ENCODE data around the gene GRP. TPM values are rescaled to one million over a fixed set of nuclear protein-coding genes. Genes with fewer than 3 reads are reported as not detected.

GRP gene
- total RNA-seq, 5 donors from 2014 or later (not counting 1 experiment from before 2014, with no cell fraction given) = not detected

- whole genome bisulfite sequencing (ENCODE audit: insufficient coverage) = no CpG with 5 or more reads among the region's 1 CpG
- POLR2A ChIA-PET = interaction anchor here in 1 of 2 donors (0.6 kb wide), 1 partner anchor 63 kb away, joined by 3 read pairs; no protein-coding TSS in a partner anchor
These were observed 30.2 kb upstream of the GRP start for GRCh38 chr18:59189746-59190145.

GRCh38 chr18:59196161-59196725, 23.7 kb upstream of the GRP start:
- Histone ChIP-seq H3K4me3 (ENCODE audit: control insufficient read depth in 1 of 2, extremely low read depth in 1 of 2, low read length in 1 of 2) (no peak overlapping the region), H3K4me1 (ENCODE audit: control insufficient read depth in 1 of 2, extremely low read depth in 1 of 2, insufficient read depth in 2 of 2, low read length in 2 of 2) (no peaks in the 10 kb centered on the region), H3K36me3 (ENCODE audit: control insufficient read depth in 2 of 2, extremely low read depth in 1 of 2, insufficient read depth in 1 of 2, low read length in 1 of 2) (no peaks in the 10 kb centered on the region), H3K9me3 (no peaks in the 10 kb centered on the region), H3K27me3 (replicated peaks in 1 of 2; ENCODE audit: control insufficient read depth in 2 of 2, extremely low read depth in 1 of 2, insufficient read depth in 2 of 2, low read length in 1 of 2) (peaks cover 0 to 16% of the 10 kb centered on the region in 2 experiments), H3K27ac (ENCODE audit: low read length) (no peak overlapping the region)
- Mint-ChIP-seq H3K9me3 (no peaks in the 10 kb centered on the region), H3K36me3 (no peaks in the 10 kb centered on the region), H3K27me3 (peaks cover 38% of the 10 kb centered on the region in 2 donors), H3K27ac (no peak overlapping the region), H3K4me3 (no peak overlapping the region), H3K4me1 (no peaks in the 10 kb centered on the region)
- DNase-seq (no peak), ATAC-seq (replicated peaks in 1 of 4) (no peak)
- ChIA-PET CTCF (no interaction called here), POLR2A (no interaction called here)
- WGBS (ENCODE audit: insufficient coverage) = 100% methylated on average over 2 of the region's 4 CpGs

More at GRCh38 chr18:59189746-59190145, 30.2 kb upstream of the GRP start:
- H3K27ac ChIP-seq (ENCODE audit: low read length) = no peak overlapping the region
- H3K27me3 ChIP-seq (replicated peaks in 1 of 2; ENCODE audit: control insufficient read depth in 2 of 2, extremely low read depth in 1 of 2, insufficient read depth in 2 of 2, low read length in 1 of 2) = peaks cover 0 to 4% of the 10 kb centered on the region in 2 experiments
- Mint-ChIP-seq H3K4me3 (no peak overlapping the region), H3K27ac (no peak overlapping the region), H3K27me3 (peaks cover 7 to 8% of the 10 kb centered on the region in 2 donors), H3K36me3 (no peaks in the 10 kb centered on the region), H3K9me3 (peaks cover 0 to 4% (median 0%) of the 10 kb centered on the region in 3 donors), H3K4me1 (no peaks in the 10 kb centered on the region)
- no peak for DNase-seq
- ATAC-seq (replicated peaks in 1 of 4) = no peak
- H3K36me3 ChIP-seq (ENCODE audit: control insufficient read depth in 2 of 2, extremely low read depth in 1 of 2, insufficient read depth in 1 of 2, low read length in 1 of 2) = no peaks in the 10 kb centered on the region
- H3K4me1 ChIP-seq (ENCODE audit: control insufficient read depth in 1 of 2, extremely low read depth in 1 of 2, insufficient read depth in 2 of 2, low read length in 2 of 2) = no peaks in the 10 kb centered on the region
- CTCF ChIA-PET = no interaction called here
- H3K9me3 ChIP-seq = no peaks in the 10 kb centered on the region
- H3K4me3 ChIP-seq (ENCODE audit: control insufficient read depth in 1 of 2, extremely low read depth in 1 of 2, low read length in 1 of 2) = no peak overlapping the region

- H3K27ac Mint-ChIP-seq = no peak overlapping the region
- DNase-seq = no peak
- no peaks in the 10 kb centered on the region for H3K9me3 Mint-ChIP-seq
- no peaks in the 10 kb centered on the region for H3K4me1 Mint-ChIP-seq
- no peak overlapping the region for H3K27ac ChIP-seq (ENCODE audit: low read length)
- ATAC-seq (replicated peaks in 1 of 4) = no peak
- ChIA-PET POLR2A (no interaction called here), CTCF (no interaction called here)
- peaks cover 0 to 16% of the 10 kb centered on the region in 2 experiments for H3K27me3 ChIP-seq (replicated peaks in 1 of 2; ENCODE audit: control insufficient read depth in 2 of 2, extremely low read depth in 1 of 2, insufficient read depth in 2 of 2, low read length in 1 of 2)
- WGBS (ENCODE audit: insufficient coverage) = 49% methylated on average over 2 of the region's 2 CpGs
- H3K4me3 Mint-ChIP-seq = no peak overlapping the region
- H3K36me3 ChIP-seq (ENCODE audit: control insufficient read depth in 2 of 2, extremely low read depth in 1 of 2, insufficient read depth in 1 of 2, low read length in 1 of 2) = no peaks in the 10 kb centered on the region
- H3K4me3 ChIP-seq (ENCODE audit: control insufficient read depth in 1 of 2, extremely low read depth in 1 of 2, low read length in 1 of 2) = no peak overlapping the region
- peaks cover 40 to 43% of the 10 kb centered on the region in 2 donors for H3K27me3 Mint-ChIP-seq
- no peaks in the 10 kb centered on the region for H3K4me1 ChIP-seq (ENCODE audit: control insufficient read depth in 1 of 2, extremely low read depth in 1 of 2, insufficient read depth in 2 of 2, low read length in 2 of 2)
- H3K36me3 Mint-ChIP-seq = no peaks in the 10 kb centered on the region
- H3K9me3 ChIP-seq = no peaks in the 10 kb centered on the region
These were observed 22.3 kb upstream of the GRP start for GRCh38 chr18:59197636-59198035.

- Histone ChIP-seq H3K4me3 (ENCODE audit: control insufficient read depth in 1 of 2, extremely low read depth in 1 of 2, low read length in 1 of 2) (no peak overlapping the region), H3K4me1 (ENCODE audit: control insufficient read depth in 1 of 2, extremely low read depth in 1 of 2, insufficient read depth in 2 of 2, low read length in 2 of 2) (no peaks in the 10 kb centered on the region), H3K9me3 (no peaks in the 10 kb centered on the region), H3K27ac (ENCODE audit: low read length) (no peak overlapping the region), H3K36me3 (ENCODE audit: control insufficient read depth in 2 of 2, extremely low read depth in 1 of 2, insufficient read depth in 1 of 2, low read length in 1 of 2) (no peaks in the 10 kb centered on the region), H3K27me3 (replicated peaks in 1 of 2; ENCODE audit: control insufficient read depth in 2 of 2, extremely low read depth in 1 of 2, insufficient read depth in 2 of 2, low read length in 1 of 2) (peaks cover 0 to 19% of the 10 kb centered on the region in 2 experiments)
- Mint-ChIP-seq H3K27me3 (peaks cover 44 to 45% of the 10 kb centered on the region in 2 donors), H3K4me1 (no peaks in the 10 kb centered on the region), H3K9me3 (no peaks in the 10 kb centered on the region), H3K27ac (no peak overlapping the region), H3K4me3 (no peak overlapping the region), H3K36me3 (no peaks in the 10 kb centered on the region)
- DNase-seq (no peak), ATAC-seq (replicated peaks in 1 of 4) (no peak)
- ChIA-PET POLR2A (no interaction called here), CTCF (no interaction called here)
- WGBS (ENCODE audit: insufficient coverage) = 97% methylated on average over 4 of the region's 6 CpGs
These were observed 21.7 kb upstream of the GRP start for GRCh38 chr18:59198215-59198614.

- no CpG with 5 or more reads among the region's 3 CpGs for WGBS (ENCODE audit: insufficient coverage)
These were observed 19.2 kb upstream of the GRP start for GRCh38 chr18:59200787-59201186.

GRCh38 chr18:59202258-59202820, 17.6 kb upstream of the GRP start:
- Histone ChIP-seq H3K9me3 (no peaks in the 10 kb centered on the region), H3K27me3 (replicated peaks in 1 of 2; ENCODE audit: control insufficient read depth in 2 of 2, extremely low read depth in 1 of 2, insufficient read depth in 2 of 2, low read length in 1 of 2) (peaks cover 0 to 16% of the 10 kb centered on the region in 2 experiments), H3K36me3 (ENCODE audit: control insufficient read depth in 2 of 2, extremely low read depth in 1 of 2, insufficient read depth in 1 of 2, low read length in 1 of 2) (no peaks in the 10 kb centered on the region), H3K27ac (ENCODE audit: low read length) (no peak overlapping the region), H3K4me3 (ENCODE audit: control insufficient read depth in 1 of 2, extremely low read depth in 1 of 2, low read length in 1 of 2) (no peak overlapping the region), H3K4me1 (ENCODE audit: control insufficient read depth in 1 of 2, extremely low read depth in 1 of 2, insufficient read depth in 2 of 2, low read length in 2 of 2) (no peaks in the 10 kb centered on the region)
- ChIA-PET CTCF (interaction anchor here (0.5 kb wide), 2 partner anchors 67 to 190 kb away, joined by 4 to 7 read pairs; no protein-coding TSS in a partner anchor), POLR2A (no interaction called here)
- no peak for DNase-seq
- Mint-ChIP-seq H3K4me3 (no peak overlapping the region), H3K4me1 (no peaks in the 10 kb centered on the region), H3K36me3 (no peaks in the 10 kb centered on the region), H3K27me3 (peaks cover 30 to 37% of the 10 kb centered on the region in 2 donors), H3K9me3 (no peaks in the 10 kb centered on the region), H3K27ac (no peak overlapping the region)
- ATAC-seq (replicated peaks in 1 of 4) = no peak

More at GRCh38 chr18:59200787-59201186, 19.2 kb upstream of the GRP start:
- H3K9me3 Mint-ChIP-seq = no peaks in the 10 kb centered on the region
- H3K27me3 Mint-ChIP-seq = peaks cover 33 to 41% of the 10 kb centered on the region in 2 donors
- peaks cover 0 to 15% of the 10 kb centered on the region in 2 experiments for H3K27me3 ChIP-seq (replicated peaks in 1 of 2; ENCODE audit: control insufficient read depth in 2 of 2, extremely low read depth in 1 of 2, insufficient read depth in 2 of 2, low read length in 1 of 2)
- no peaks in the 10 kb centered on the region for H3K4me1 Mint-ChIP-seq
- no peaks in the 10 kb centered on the region for H3K36me3 ChIP-seq (ENCODE audit: control insufficient read depth in 2 of 2, extremely low read depth in 1 of 2, insufficient read depth in 1 of 2, low read length in 1 of 2)
- ChIA-PET CTCF (no interaction called here), POLR2A (no interaction called here)
- H3K36me3 Mint-ChIP-seq = no peaks in the 10 kb centered on the region
- no peak overlapping the region for H3K27ac ChIP-seq (ENCODE audit: low read length)
- no peaks in the 10 kb centered on the region for H3K4me1 ChIP-seq (ENCODE audit: control insufficient read depth in 1 of 2, extremely low read depth in 1 of 2, insufficient read depth in 2 of 2, low read length in 2 of 2)
- no peak overlapping the region for H3K4me3 Mint-ChIP-seq
- ATAC-seq (replicated peaks in 1 of 4) (no peak), DNase-seq (no peak)
- no peak overlapping the region for H3K4me3 ChIP-seq (ENCODE audit: control insufficient read depth in 1 of 2, extremely low read depth in 1 of 2, low read length in 1 of 2)
- no peaks in the 10 kb centered on the region for H3K9me3 ChIP-seq
- H3K27ac Mint-ChIP-seq = no peak overlapping the region
